Neural cell (in vitro differentiated cells): ENCODE results near the gene RILPL1. TPM values are rescaled to one million over a fixed set of nuclear protein-coding genes. Genes with fewer than 3 reads are reported as not detected.

Experiments used
- H2AFZ ChIP-seq: fragments of 200-600, 300-800 bp; sonication (generic), shearing (Covaris generic); 2 replicates; pipeline ENCODE4 v1.6.0; 2014; ENCODE audit warnings: low read depth, mild to moderate bottlenecking, antibody characterized with exemption, low read length, moderate library complexity
- H3F3A ChIP-seq: fragments of 200-600 bp; shearing (Covaris generic); 2 replicates; pipeline ENCODE4 v1.6.1; 2016; ENCODE audit warnings: mild to moderate bottlenecking, moderate library complexity, mixed read lengths, antibody characterized with exemption, low read length; ENCODE audit not compliant: insufficient read depth, poor library complexity, severe bottlenecking
- H3K27ac ChIP-seq: fragments of 200-600, 300-800 bp; sonication (generic), shearing (Covaris generic); 2 replicates; pipeline ENCODE4 v1.5.1; 2014; ENCODE audit warnings: mild to moderate bottlenecking, low read length, moderate library complexity
- H3K27me3 ChIP-seq: fragments of 300-800, 200-600 bp; sonication (generic), shearing (Covaris generic); 2 replicates; pipeline ENCODE4 v1.6.0; 2014; ENCODE audit warnings: mild to moderate bottlenecking, low read depth, low read length, moderate library complexity; ENCODE audit not compliant: insufficient read depth
- H3K36me3 ChIP-seq: fragments of 300-800, 200-600 bp; sonication (generic), shearing (Covaris generic); 2 replicates; pipeline ENCODE4 v1.5.1; 2014; ENCODE audit warnings: mild to moderate bottlenecking, antibody characterized with exemption, low read length, moderate library complexity; ENCODE audit not compliant: insufficient read depth
- H3K4me2 ChIP-seq: fragments of 300-800, 200-600 bp; sonication (generic), shearing (Covaris generic); 2 replicates; pipeline ENCODE4 v1.6.0; 2014; ENCODE audit warnings: mild to moderate bottlenecking, low read length
- H3K4me3 ChIP-seq: fragments of 300-800, 200-600 bp; sonication (generic), shearing (Covaris generic); 2 replicates; pipeline ENCODE4 v1.5.1; 2014; ENCODE audit warnings: mild to moderate bottlenecking, low read length, moderate library complexity
- H3K79me2 ChIP-seq: fragments of 200-600 bp; shearing (Covaris generic); replicated peaks from 2 replicates; pipeline ENCODE4 v1.6.0; 2014; ENCODE audit warnings: mild to moderate bottlenecking, low read length, moderate library complexity; ENCODE audit not compliant: insufficient read depth
- H3K9ac ChIP-seq: fragments of 300-800, 200-600 bp; sonication (generic), shearing (Covaris generic); 2 replicates; pipeline ENCODE4 v1.6.1; 2016; ENCODE audit warnings: mild to moderate bottlenecking, low read length, mixed read lengths
- H3K9me2 ChIP-seq: fragments of 200-600 bp; shearing (Covaris generic); 2 replicates; pipeline ENCODE4 v1.6.1; 2016; ENCODE audit warnings: mild to moderate bottlenecking, low read length, mixed read lengths; ENCODE audit not compliant: insufficient read depth
- H3K9me3 ChIP-seq: fragments of 200-600, 300-800 bp; sonication (generic), shearing (Covaris generic); 2 replicates; pipeline ENCODE4 v1.6.1; 2016; ENCODE audit warnings: mild to moderate bottlenecking, mixed run types, low read length, moderate library complexity, mixed read lengths
- H4K20me1 ChIP-seq: fragments of 200-600 bp; shearing (Covaris generic); 2 replicates; pipeline ENCODE4 v1.6.1; 2016; ENCODE audit warnings: mild to moderate bottlenecking, mixed run types; ENCODE audit not compliant: insufficient read depth
- EP300 ChIP-seq: fragments of 450-650 bp; conservative IDR thresholded peaks from 2 replicates; pipeline ENCODE4 v1.6.1; 2014; ENCODE audit warnings: antibody characterized with exemption, mild to moderate bottlenecking, moderate library complexity; ENCODE audit not compliant: poor library complexity, severe bottlenecking
- EZH2 ChIP-seq: fragments of 200-600, 300-800 bp; shearing (Covaris generic), sonication (generic); IDR thresholded peaks from 2 replicates; pipeline ENCODE4 v1.6.1; 2014; ENCODE audit warnings: antibody characterized with exemption, low read length, borderline replicate concordance, mild to moderate bottlenecking; ENCODE audit not compliant: insufficient read depth, poor library complexity, severe bottlenecking
- MXI1 ChIP-seq: fragments of 450-650 bp; conservative IDR thresholded peaks from 2 replicates; pipeline ENCODE4 v1.6.1; 2014; ENCODE audit warnings: antibody characterized with exemption, mild to moderate bottlenecking; ENCODE audit not compliant: poor library complexity, severe bottlenecking
- POLR2AphosphoS5 ChIP-seq: IDR thresholded peaks from 2 replicates; pipeline ENCODE4 v1.6.1; 2012
- RAD21 ChIP-seq: fragments of 450-650 bp; conservative IDR thresholded peaks from 2 replicates; pipeline ENCODE4 v1.6.1; 2014; ENCODE audit warnings: antibody characterized with exemption, mild to moderate bottlenecking, moderate library complexity
- SMC3 ChIP-seq: fragments of 450-650 bp; conservative IDR thresholded peaks from 2 replicates; pipeline ENCODE4 v1.6.1; 2014; ENCODE audit warnings: antibody characterized with exemption, mild to moderate bottlenecking, moderate library complexity; ENCODE audit not compliant: poor library complexity
- TAF1 ChIP-seq: IDR thresholded peaks from 2 replicates; pipeline ENCODE4 v1.6.1; 2012; ENCODE audit warnings: low read depth
- polyA plus RNA-seq: library from polyadenylated mRNA; depleted of rRNA; stranded (reverse); fragments of >200 nt; gene quantifications from 2 replicates; pipeline ENCODE4 v1.2.3, GENCODE V29; 2014
- TF ChIP-seq, protein P1 (sequence below): IDR thresholded peaks from 2 replicates; pipeline ENCODE4 v1.6.1; 2012; ENCODE audit warnings: borderline replicate concordance
- TF ChIP-seq, protein P2 (sequence below): fragments of 450-650 bp; IDR thresholded peaks from 2 replicates; pipeline ENCODE4 v1.5.1; 2014; ENCODE audit warnings: antibody characterized with exemption, mild to moderate bottlenecking, moderate library complexity; ENCODE audit not compliant: poor library complexity, severe bottlenecking

The RILPL1 gene
- polyA plus RNA-seq, 1 donor from 2014 or later: 1.4 TPM

- H3K79me2 ChIP-seq: no peaks in the 10 kb centered on the region
- no peaks in the 10 kb centered on the region for H3K27me3 ChIP-seq
- H3K9me2 ChIP-seq: no peaks in the 10 kb centered on the region
- no peaks in the 10 kb centered on the region for H3K9me3 ChIP-seq
- no peaks in the 10 kb centered on the region for H3F3A ChIP-seq
- H3K27ac ChIP-seq: no peak overlapping the region
- no peak overlapping the region for H2AFZ ChIP-seq
- H4K20me1 ChIP-seq: no peaks in the 10 kb centered on the region
- no peak overlapping the region for H3K4me3 ChIP-seq
- H3K9ac ChIP-seq: no peak overlapping the region
- no peak for TF ChIP-seq RAD21
- TF ChIP-seq TAF1: no peak
- no peak for TF ChIP-seq SMC3
- no peak for TF ChIP-seq MXI1
- TF ChIP-seq, protein P1, sequence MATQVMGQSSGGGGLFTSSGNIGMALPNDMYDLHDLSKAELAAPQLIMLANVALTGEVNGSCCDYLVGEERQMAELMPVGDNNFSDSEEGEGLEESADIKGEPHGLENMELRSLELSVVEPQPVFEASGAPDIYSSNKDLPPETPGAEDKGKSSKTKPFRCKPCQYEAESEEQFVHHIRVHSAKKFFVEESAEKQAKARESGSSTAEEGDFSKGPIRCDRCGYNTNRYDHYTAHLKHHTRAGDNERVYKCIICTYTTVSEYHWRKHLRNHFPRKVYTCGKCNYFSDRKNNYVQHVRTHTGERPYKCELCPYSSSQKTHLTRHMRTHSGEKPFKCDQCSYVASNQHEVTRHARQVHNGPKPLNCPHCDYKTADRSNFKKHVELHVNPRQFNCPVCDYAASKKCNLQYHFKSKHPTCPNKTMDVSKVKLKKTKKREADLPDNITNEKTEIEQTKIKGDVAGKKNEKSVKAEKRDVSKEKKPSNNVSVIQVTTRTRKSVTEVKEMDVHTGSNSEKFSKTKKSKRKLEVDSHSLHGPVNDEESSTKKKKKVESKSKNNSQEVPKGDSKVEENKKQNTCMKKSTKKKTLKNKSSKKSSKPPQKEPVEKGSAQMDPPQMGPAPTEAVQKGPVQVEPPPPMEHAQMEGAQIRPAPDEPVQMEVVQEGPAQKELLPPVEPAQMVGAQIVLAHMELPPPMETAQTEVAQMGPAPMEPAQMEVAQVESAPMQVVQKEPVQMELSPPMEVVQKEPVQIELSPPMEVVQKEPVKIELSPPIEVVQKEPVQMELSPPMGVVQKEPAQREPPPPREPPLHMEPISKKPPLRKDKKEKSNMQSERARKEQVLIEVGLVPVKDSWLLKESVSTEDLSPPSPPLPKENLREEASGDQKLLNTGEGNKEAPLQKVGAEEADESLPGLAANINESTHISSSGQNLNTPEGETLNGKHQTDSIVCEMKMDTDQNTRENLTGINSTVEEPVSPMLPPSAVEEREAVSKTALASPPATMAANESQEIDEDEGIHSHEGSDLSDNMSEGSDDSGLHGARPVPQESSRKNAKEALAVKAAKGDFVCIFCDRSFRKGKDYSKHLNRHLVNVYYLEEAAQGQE: no peak
- TF ChIP-seq POLR2AphosphoS5: no peak
- TF ChIP-seq EZH2: no peak
- TF ChIP-seq, protein P2, sequence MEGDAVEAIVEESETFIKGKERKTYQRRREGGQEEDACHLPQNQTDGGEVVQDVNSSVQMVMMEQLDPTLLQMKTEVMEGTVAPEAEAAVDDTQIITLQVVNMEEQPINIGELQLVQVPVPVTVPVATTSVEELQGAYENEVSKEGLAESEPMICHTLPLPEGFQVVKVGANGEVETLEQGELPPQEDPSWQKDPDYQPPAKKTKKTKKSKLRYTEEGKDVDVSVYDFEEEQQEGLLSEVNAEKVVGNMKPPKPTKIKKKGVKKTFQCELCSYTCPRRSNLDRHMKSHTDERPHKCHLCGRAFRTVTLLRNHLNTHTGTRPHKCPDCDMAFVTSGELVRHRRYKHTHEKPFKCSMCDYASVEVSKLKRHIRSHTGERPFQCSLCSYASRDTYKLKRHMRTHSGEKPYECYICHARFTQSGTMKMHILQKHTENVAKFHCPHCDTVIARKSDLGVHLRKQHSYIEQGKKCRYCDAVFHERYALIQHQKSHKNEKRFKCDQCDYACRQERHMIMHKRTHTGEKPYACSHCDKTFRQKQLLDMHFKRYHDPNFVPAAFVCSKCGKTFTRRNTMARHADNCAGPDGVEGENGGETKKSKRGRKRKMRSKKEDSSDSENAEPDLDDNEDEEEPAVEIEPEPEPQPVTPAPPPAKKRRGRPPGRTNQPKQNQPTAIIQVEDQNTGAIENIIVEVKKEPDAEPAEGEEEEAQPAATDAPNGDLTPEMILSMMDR: no peak
- no peaks in the 10 kb centered on the region for H3K36me3 ChIP-seq
- no peak overlapping the region for H3K4me2 ChIP-seq
Observed at GRCh38 chr12:123499332-123499731, 34.2 kb downstream of the RILPL1 start.

- Histone ChIP-seq H3K27ac (no peak overlapping the region), H4K20me1 (no peaks in the 10 kb centered on the region), H3K36me3 (no peaks in the 10 kb centered on the region), H3K79me2 (no peaks in the 10 kb centered on the region), H3F3A (no peaks in the 10 kb centered on the region), H3K9me3 (no peaks in the 10 kb centered on the region), H3K9me2 (no peaks in the 10 kb centered on the region), H3K4me3 (no peak overlapping the region), H3K4me2 (no peak overlapping the region), H3K9ac (no peak overlapping the region), H3K27me3 (no peaks in the 10 kb centered on the region), H2AFZ (no peak overlapping the region)
- TF ChIP-seq, protein P2: no peak
- TF ChIP-seq EZH2 (no peak), SMC3 (no peak), MXI1 (no peak), EP300 (no peak), TAF1 (no peak), RAD21 (no peak), POLR2AphosphoS5 (no peak)
- TF ChIP-seq, protein P1: no peak
Observed at GRCh38 chr12:123498126-123498825, 35.2 kb downstream of the RILPL1 start.
